GM18517 (cell line): ENCODE data around the gene SYNJ2BP.

ENCODE experiments used
- ATAC-seq: cut with Tn5 transposase; IDR thresholded peaks from one replicate; pipeline ENCODE4 v1.9.1; 2021; ENCODE audit warnings: mild to moderate bottlenecking, moderate library complexity; ENCODE audit not compliant: unreplicated experiment

SYNJ2BP gene

DNA sequence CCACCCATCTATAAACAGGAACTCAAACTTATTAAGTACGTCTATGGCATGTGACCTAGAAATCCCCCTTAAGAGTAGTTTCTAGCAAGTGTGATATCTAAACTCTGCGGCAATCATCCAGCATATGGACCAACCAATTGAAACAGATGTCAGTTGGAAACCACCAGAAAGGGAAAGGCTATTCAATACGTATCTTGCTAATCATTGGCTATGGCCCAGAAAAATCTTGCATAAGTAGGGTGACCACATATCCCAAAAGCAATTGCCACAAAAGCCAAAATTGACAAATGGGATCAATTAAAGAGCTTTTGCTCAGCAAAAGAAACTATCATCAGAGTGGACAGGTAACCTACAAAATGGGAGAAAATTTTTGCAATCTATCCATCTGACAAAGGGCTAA lies 24.2 kb downstream of the SYNJ2BP start:
- no peak for ATAC-seq

DNA sequence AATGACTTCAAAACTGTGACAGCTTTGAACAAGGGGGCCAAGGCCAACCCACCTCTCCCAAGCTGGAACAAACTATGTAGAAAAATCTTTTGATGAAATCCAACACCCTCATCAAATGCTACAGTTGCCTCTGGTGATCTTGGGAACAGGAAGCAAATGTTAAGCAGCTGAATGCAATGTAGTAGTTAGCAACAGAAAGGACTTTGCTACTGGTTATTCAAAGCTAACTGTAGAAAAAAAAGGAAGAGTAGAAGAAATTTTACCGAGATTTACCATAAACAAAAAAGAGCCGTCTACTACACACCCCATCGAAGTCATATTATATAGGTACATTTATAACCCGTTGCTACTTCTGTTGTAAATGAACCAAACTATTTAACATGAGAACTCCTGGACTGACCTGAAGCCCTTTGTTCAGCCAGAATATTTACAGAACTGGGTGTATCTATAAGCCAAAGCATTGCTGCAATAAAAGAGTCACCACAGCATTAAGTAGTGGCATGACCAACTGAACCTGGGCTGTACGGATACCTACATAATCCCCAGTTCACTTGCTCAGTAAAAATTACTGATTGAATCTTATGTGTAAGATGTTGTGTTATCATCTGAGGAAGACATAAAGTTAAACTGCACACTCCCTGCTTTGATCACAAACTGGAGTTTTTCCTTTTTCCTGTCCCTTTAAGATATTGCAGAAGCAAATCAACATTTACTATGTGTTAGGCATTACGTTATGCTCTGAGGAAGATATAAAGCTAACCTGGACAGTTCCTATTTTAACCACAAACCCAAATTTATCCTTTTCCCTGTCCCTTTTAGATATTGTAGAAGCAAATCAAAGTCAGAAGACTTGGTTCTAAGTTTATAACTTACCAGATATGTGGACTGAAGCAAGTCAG lies 25.1 kb downstream of the SYNJ2BP start:
- no peak for ATAC-seq

DNA sequence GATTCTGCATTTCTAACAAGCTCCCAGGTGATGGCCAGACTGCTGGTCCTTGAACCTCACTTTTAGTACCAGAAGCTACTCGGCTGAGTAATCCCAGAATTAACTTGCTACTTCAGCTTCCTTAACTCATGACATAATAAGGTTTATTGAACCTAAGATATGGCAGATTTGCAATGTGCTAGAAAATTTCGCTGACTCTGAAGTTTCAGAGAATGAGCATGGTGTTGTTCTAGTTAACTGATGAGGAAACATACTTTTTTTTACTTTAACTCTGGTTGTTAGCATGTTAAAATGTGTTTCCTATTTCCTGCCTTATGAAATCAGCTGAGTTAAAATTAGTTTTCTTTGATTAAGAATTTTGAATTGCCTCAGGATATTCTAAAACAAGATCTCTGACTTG lies 34.4 kb downstream of the SYNJ2BP start:
- ATAC-seq: no peak

DNA sequence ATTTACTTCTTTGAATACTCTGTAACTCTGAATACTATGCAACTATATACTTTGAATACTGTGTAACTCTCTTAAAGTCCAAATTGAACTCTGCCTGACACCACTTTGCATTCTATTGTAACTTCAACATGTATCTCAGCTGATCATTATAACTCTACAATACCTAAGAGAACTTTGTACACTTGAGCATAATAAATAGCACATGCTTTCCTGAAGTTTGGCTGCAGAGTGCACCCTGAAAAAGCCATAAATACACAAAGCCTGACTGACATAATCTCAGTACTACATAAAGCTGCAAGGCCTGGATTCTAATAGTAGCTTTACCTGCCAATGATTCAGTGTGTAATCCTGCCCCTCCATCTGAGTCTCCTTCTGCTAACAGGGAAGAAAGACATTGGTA lies 36.1 kb downstream of the SYNJ2BP start:
- ATAC-seq: no peak

DNA sequence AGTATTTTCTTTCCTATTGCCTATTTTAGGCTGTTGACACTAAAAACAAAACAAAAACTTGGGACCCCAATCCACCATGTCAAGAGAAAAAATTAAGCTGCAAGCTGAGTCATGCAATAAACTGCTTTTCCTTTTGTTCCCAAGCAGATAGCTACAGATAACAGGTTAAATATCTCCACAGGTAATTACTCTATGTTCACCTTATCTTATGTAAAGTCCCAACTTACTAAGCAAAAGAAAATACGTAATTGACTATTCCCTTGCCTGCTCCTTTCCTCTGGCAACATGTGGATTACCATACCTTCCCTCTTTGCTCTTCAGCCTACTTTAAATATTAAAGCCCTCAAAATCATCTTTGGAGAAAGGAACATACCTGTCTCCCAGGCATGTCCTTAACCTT lies 38.2 kb downstream of the SYNJ2BP start:
- no peak for ATAC-seq
